ENCODE measurements around the gene ARL10.

- TF ChIP-seq CTCF (IDR thresholded peaks at IDR 0.05) (no peak), POLR2A (IDR thresholded peaks at IDR 0.05) (no peak)
Measured at GRCh38 chr5:176406436-176407052, 41.3 kb downstream of the ARL10 start.
